IMR-90 (cell line): ENCODE data around the gene CSKMT. TPM values are rescaled to one million over a fixed set of nuclear protein-coding genes. Genes with fewer than 3 reads are reported as not detected.

Experiments used
- ATAC-seq: fragments of 200-7000 bp; cut with Tn5 transposase; 2 replicates; pipeline ENCODE4 v1.9.1; 2020; ENCODE audit warnings: low read depth, mild to moderate bottlenecking, moderate library complexity
- BruUV-seq: library from RNA; stranded (reverse); fragments of 400-500 nt; replicated peaks from 2 replicates; lab custom pipeline; 2021; lab: Mats Ljungman, UMichigan
- CTCF ChIA-PET: fragments of 300-600 bp; formaldehyde crosslinking; extraction: SDS; loops from one replicate; lab custom pipeline; 2021; ENCODE audit warnings: antibody characterized with exemption; lab: Yijun Ruan, JAX
- POLR2A ChIA-PET: fragments of 300-600 bp; sonication (Branson Sonifier 250); formaldehyde crosslinking; loops from one replicate; lab custom pipeline; 2022; ENCODE audit warnings: antibody characterized with exemption; ENCODE audit not compliant: unreplicated experiment; lab: Charles Lee
- DNase-seq: peaks from one replicate; pipeline ENCODE4 v3.0.0; 2013
- H2AFZ ChIP-seq: replicated peaks from 2 replicates; pipeline ENCODE3; 2013; ENCODE audit warnings: low read length, mild to moderate bottlenecking; ENCODE audit not compliant: poor library complexity
- H2AK5ac ChIP-seq: 2 replicates; pipeline ENCODE4 v1.6.1; 2013; ENCODE audit warnings: low read depth, low read length, inconsistent platforms
- H2AK9ac ChIP-seq: replicated peaks from 2 replicates; pipeline ENCODE3; 2013; ENCODE audit warnings: mild to moderate bottlenecking, low read depth, low read length, moderate library complexity; ENCODE audit not compliant: poor library complexity
- H2BK120ac ChIP-seq: 2 replicates; pipeline ENCODE4 v1.6.1; 2013; ENCODE audit warnings: low read depth, low read length, inconsistent platforms
- H2BK15ac ChIP-seq: 3 replicates; pipeline ENCODE4 v1.6.1; 2013; ENCODE audit warnings: low read depth, low read length, inconsistent platforms
- H2BK20ac ChIP-seq: 2 replicates; pipeline ENCODE4 v1.6.1; 2013; ENCODE audit warnings: low read depth, mild to moderate bottlenecking, inconsistent platforms, low read length, moderate library complexity
- H2BK5ac ChIP-seq: 2 replicates; pipeline ENCODE4 v1.6.1; 2013; ENCODE audit warnings: mild to moderate bottlenecking, low read depth, low read length, inconsistent platforms; ENCODE audit not compliant: poor library complexity, severe bottlenecking
- H3K14ac ChIP-seq: replicated peaks from 2 replicates; pipeline ENCODE4 v1.6.1; 2013; ENCODE audit warnings: low read depth, low read length, inconsistent platforms
- H3K18ac ChIP-seq: 2 replicates; pipeline ENCODE4 v1.6.1; 2013; ENCODE audit warnings: low read depth, low read length, control low read depth
- H3K23ac ChIP-seq: 2 replicates; pipeline ENCODE4 v1.6.1; 2013; ENCODE audit warnings: low read depth, low read length, inconsistent platforms
- H3K27ac ChIP-seq: 2 replicates; pipeline ENCODE4 v1.5.1; 2013; ENCODE audit warnings: mild to moderate bottlenecking, control low read depth, low read length; ENCODE audit not compliant: insufficient read depth
- H3K27me3 ChIP-seq: 2 replicates; pipeline ENCODE4 v1.6.1; 2013; ENCODE audit warnings: low read length; ENCODE audit not compliant: control insufficient read depth, insufficient read depth
- H3K36me3 ChIP-seq: 2 replicates; pipeline ENCODE4 v1.6.1; 2013; ENCODE audit warnings: low read length, mixed read lengths; ENCODE audit not compliant: control insufficient read depth, insufficient read depth
- H3K4ac ChIP-seq: 2 replicates; pipeline ENCODE4 v1.6.1; 2013; ENCODE audit warnings: low read depth, low read length, inconsistent platforms
- H3K4me1 ChIP-seq: 2 replicates; pipeline ENCODE4 v1.6.1; 2013; ENCODE audit warnings: low read length, mixed read lengths; ENCODE audit not compliant: control insufficient read depth, insufficient read depth
- H3K4me2 ChIP-seq: 2 replicates; pipeline ENCODE4 v1.6.1; 2013; ENCODE audit warnings: low read depth, mild to moderate bottlenecking, control low read depth, low read length, moderate library complexity
- H3K4me3 ChIP-seq: 2 replicates; pipeline ENCODE4 v1.5.1; 2013; ENCODE audit warnings: low read depth, mild to moderate bottlenecking, control low read depth, low read length, moderate library complexity; ENCODE audit not compliant: insufficient read depth
- H3K56ac ChIP-seq: 2 replicates; pipeline ENCODE4 v1.6.1; 2013; ENCODE audit warnings: low read length, inconsistent platforms; ENCODE audit not compliant: insufficient read depth; ENCODE audit errors: extremely low read depth
- H3K79me1 ChIP-seq, 2 experiments: 2 replicates each; pipeline ENCODE4 v1.6.1; 2013; ENCODE audit warnings: low read length in 2 of 2, inconsistent platforms in 1 of 2, low read depth in 1 of 2
- H3K9ac ChIP-seq: 2 replicates; pipeline ENCODE4 v1.6.1; 2013; ENCODE audit warnings: low read depth, low read length, control low read depth
- H3K9me1 ChIP-seq: 2 replicates; pipeline ENCODE4 v1.6.1; 2013; ENCODE audit warnings: low read length, inconsistent platforms; ENCODE audit not compliant: insufficient read depth
- H3K9me3 ChIP-seq: 2 replicates; pipeline ENCODE4 v1.6.1; 2013; ENCODE audit warnings: low read length; ENCODE audit not compliant: control insufficient read depth, insufficient read depth
- H4K20me1 ChIP-seq: 2 replicates; pipeline ENCODE4 v1.6.1; 2013; ENCODE audit warnings: low read length, inconsistent platforms; ENCODE audit not compliant: insufficient read depth
- H4K5ac ChIP-seq: 2 replicates; pipeline ENCODE4 v1.6.1; 2013; ENCODE audit warnings: mild to moderate bottlenecking, low read depth, low read length, control low read depth
- H4K8ac ChIP-seq, 2 experiments: 2 replicates each; pipeline ENCODE4 v1.6.1; 2013; ENCODE audit warnings: low read depth in 2 of 2, low read length in 2 of 2, control low read depth in 1 of 2, inconsistent platforms in 1 of 2
- H4K91ac ChIP-seq: 2 replicates; pipeline ENCODE4 v1.6.1; 2013; ENCODE audit warnings: low read depth, low read length, inconsistent platforms; ENCODE audit not compliant: insufficient read depth
- MAFK ChIP-seq: IDR thresholded peaks from 2 replicates; pipeline ENCODE4 v1.6.1; 2012; ENCODE audit warnings: low read depth, low read length, improper control_type of control experiment
- RCOR1 ChIP-seq: IDR thresholded peaks from 2 replicates; pipeline ENCODE4 v1.6.1; 2012; ENCODE audit warnings: mild to moderate bottlenecking, low read length, improper control_type of control experiment; ENCODE audit not compliant: insufficient replicate concordance
- RFX5 ChIP-seq: IDR thresholded peaks from 2 replicates; pipeline ENCODE4 v1.8.0; 2012; ENCODE audit warnings: low read depth, mild to moderate bottlenecking, low read length, moderate library complexity
- USF2 ChIP-seq: fragments of 150-350 bp; IDR thresholded peaks from 2 replicates; pipeline ENCODE4 v1.6.1; 2017; ENCODE audit warnings: mild to moderate bottlenecking, antibody characterized with exemption, low read length, low read depth
- WGBS, 2 experiments: methylation state at CpG; one replicate each; pipeline versions ENCODE4 v1.1.5 to v1.1.7; 2013; ENCODE audit warnings: missing lambda C conversion rate in 2 of 2; ENCODE audit not compliant: insufficient read length in 1 of 2; ENCODE audit errors: extremely low coverage in 2 of 2; 5-methylcytosine and 5-hydroxymethylcytosine counted together
- dilution Hi-C: fragments of 300-500 bp; cut with HindIII; formaldehyde crosslinking; loops from one replicate; pipeline ENCODE4 v1.14.3; 2018; ENCODE audit warnings: low sequenced_read_pairs; ENCODE audit not compliant: unreplicated experiment
- in situ Hi-C: fragments of 300-500 bp; cut with MboI; formaldehyde crosslinking; loops from 3 replicates; pipeline ENCODE4 v1.14.3; 2019; ENCODE audit warnings: low sequenced_read_pairs, inconsistent platforms, mixed read lengths
- intact Hi-C: fragments of 100-400 bp; cut with micrococcal nuclease; formaldehyde crosslinking; loops from 2 replicates; pipeline ENCODE4 v1.10.0; 2022
- polyA plus RNA-seq, 3 experiments: library from polyadenylated mRNA; depleted of rRNA; stranded (reverse); fragments of >200 nt; gene quantifications; 2 replicates each; pipeline ENCODE4 v1.2.3, GENCODE V29; 2012; ENCODE audit warnings: low replicate concordance in 1 of 3
- total RNA-seq: library from RNA; depleted of rRNA; stranded (reverse); fragments of >200 nt; gene quantifications from 2 replicates; pipeline ENCODE4 v1.2.3, GENCODE V29; 2012

The CSKMT gene
- total and polyA plus RNA-seq, 2 of the 4 experiments (the other 2 are of a cell fraction) = 5.3 to 7.9 TPM

DNA sequence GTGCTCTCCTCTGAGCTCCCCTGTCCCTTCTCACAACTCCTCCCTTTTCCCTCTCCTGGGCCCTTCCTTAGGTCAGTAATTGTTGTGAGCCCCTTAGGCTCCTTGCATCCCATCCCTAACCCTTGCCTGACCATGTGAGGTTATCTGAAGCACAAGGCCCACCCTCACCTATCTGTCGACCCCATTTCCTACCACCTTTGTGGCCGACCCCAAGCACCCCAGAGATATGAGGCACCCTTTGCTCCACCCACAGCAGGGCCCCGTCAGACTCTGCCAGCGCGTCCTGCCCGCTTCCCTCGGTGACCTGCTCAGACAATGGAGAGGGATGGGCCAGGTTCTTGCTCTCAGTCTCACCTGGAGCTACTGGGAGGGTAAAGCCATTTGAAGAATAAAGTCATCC, 43.7 kb downstream of the CSKMT start:
- no peaks in the 10 kb centered on the region for H3K27me3 ChIP-seq
- dilution Hi-C loops = no loop called here
- peak overlapping the region; percentile 86 for H3K27ac ChIP-seq
- peaks cover 20 to 62% of the 10 kb centered on the region in 2 experiments for H3K79me1 ChIP-seq
- H3K9me1 ChIP-seq = peaks cover 17% of the 10 kb centered on the region
- peak overlapping the region; percentile 88 for H3K14ac ChIP-seq
- peak overlapping the region; percentile 86 for H3K4me2 ChIP-seq
- H3K9me3 ChIP-seq = no peaks in the 10 kb centered on the region
- in situ Hi-C loops = no loop called here
- POLR2A ChIA-PET = interaction anchor here (0.7 kb wide), 1 partner anchor 135 kb away, joined by 3 read pairs; the partner anchor contains the start of gene EEF1G
- H3K18ac ChIP-seq = peak overlapping the region; percentile 64; the same call in 1 of the 2 replicates
- no peak overlapping the region for H2BK20ac ChIP-seq
- H2BK15ac ChIP-seq = no peak overlapping the region
- peak overlapping the region; percentile 90 for H2AFZ ChIP-seq
- peak overlapping the region; percentile 55; the same call in 1 of the 2 replicates for H3K23ac ChIP-seq
- 16% methylated on average over 2 of the region's 7 CpGs; no CpG with 5 or more reads in 1 of the 2 experiments for WGBS, 2 experiments
- H2BK120ac ChIP-seq = no peak overlapping the region
- no peak for TF ChIP-seq USF2
- TF ChIP-seq RCOR1 = no peak
- TF ChIP-seq RFX5 = no peak
- no peak for TF ChIP-seq MAFK
- H4K5ac ChIP-seq = peak overlapping the region; percentile 86
- peak overlapping the region; percentile 93 to 97 for H4K8ac ChIP-seq
- BruUV-seq = no TSS peak
- H2AK5ac ChIP-seq = peak overlapping the region; percentile 58
- H2AK9ac ChIP-seq = peak overlapping the region; percentile 97
- DNase-seq = no peak
- CTCF ChIA-PET = no interaction called here
- H3K4me3 ChIP-seq = peak overlapping the region; percentile 54
- peaks cover 22% of the 10 kb centered on the region for H3K36me3 ChIP-seq
- H4K91ac ChIP-seq = peak overlapping the region; percentile 72
- H3K4ac ChIP-seq = peak overlapping the region; percentile 86
- peaks cover 20% of the 10 kb centered on the region for H3K4me1 ChIP-seq
- peak overlapping the region; percentile 82 for H3K9ac ChIP-seq
- intact Hi-C loops = no loop called here
- H4K20me1 ChIP-seq = no peaks in the 10 kb centered on the region
- ATAC-seq = no peak
- peak overlapping the region; percentile 53 for H2BK5ac ChIP-seq
- H3K56ac ChIP-seq = peak overlapping the region; percentile 77
